B cell (primary cell): Measurements from ENCODE around the gene SRP14. TPM values are rescaled to one million over a fixed set of nuclear protein-coding genes. Genes with fewer than 3 reads are reported as not detected.

Experiments used
- ATAC-seq: fragments of 200-7000 bp; cut with Tn5 transposase; one replicate; pipeline ENCODE4 v1.10.0; 2021; ENCODE audit warnings: low read depth, mild to moderate bottlenecking, moderate number of reproducible peaks, moderate library complexity
- CTCF ChIA-PET: fragments of 350-600 bp; sonication (Branson Sonifier 250); formaldehyde crosslinking; loops from one replicate; lab custom pipeline; 2021; ENCODE audit warnings: antibody characterized with exemption, inconsistent platforms; lab: Charles Lee
- POLR2A ChIA-PET: fragments of 350-600 bp; sonication (Branson Sonifier 250); formaldehyde crosslinking; loops from one replicate; lab custom pipeline; 2021; ENCODE audit warnings: antibody characterized with exemption; lab: Charles Lee
- DNase-seq: peaks from one replicate; pipeline ENCODE4 v3.0.0; 2013
- H2AFZ ChIP-seq: 2 replicates; pipeline ENCODE4 v1.6.1; 2012; ENCODE audit warnings: mild to moderate bottlenecking, low read depth, low read length; ENCODE audit not compliant: insufficient read depth, poor library complexity, severe bottlenecking
- H3K27ac ChIP-seq, 2 donors: 1 replicate in 1 of 2; 2 replicates in 1 of 2; pipeline ENCODE4 v1.5.1; 2012 to 2013; ENCODE audit warnings: low read length in 2 of 2, mild to moderate bottlenecking in 2 of 2, moderate library complexity in 1 of 2
- H3K27me3 ChIP-seq, 4 experiments: fragments of 200-600 bp in 1 of 4; sonication (generic) in 1 of 4; replicated peaks in 1 of 4; 1 replicate in 2 of 4; 2 replicates in 2 of 4; pipeline versions ENCODE4 v1.6.1 to v1.7.0; 2013 to 2016; ENCODE audit warnings: low read length in 3 of 4, mild to moderate bottlenecking in 2 of 4, mixed read lengths in 1 of 4, moderate library complexity in 1 of 4; ENCODE audit not compliant: insufficient read depth in 4 of 4, control insufficient read depth in 3 of 4; ENCODE audit errors: control extremely low read depth in 1 of 4
- H3K36me3 ChIP-seq, 2 experiments: replicated peaks in 1 of 2; 1 replicate in 1 of 2; 2 replicates in 1 of 2; pipeline versions ENCODE4 v1.6.1 to v1.7.1; 2013; ENCODE audit warnings: low read length in 1 of 2; ENCODE audit not compliant: insufficient read depth in 2 of 2, control insufficient read depth in 1 of 2; ENCODE audit errors: control extremely low read depth in 1 of 2, extremely low read depth in 1 of 2
- H3K4me1 ChIP-seq, 2 donors: fragments of 200-600 bp in 1 of 2; sonication (generic) in 1 of 2; 1 replicate in 1 of 2; 2 replicates in 1 of 2; pipeline versions ENCODE4 v1.5.1 to v1.6.1; 2013 to 2017; ENCODE audit warnings: low read length in 2 of 2; ENCODE audit not compliant: control insufficient read depth in 2 of 2, insufficient read depth in 2 of 2
- H3K4me2 ChIP-seq: replicated peaks from 2 replicates; pipeline ENCODE3; 2012; ENCODE audit warnings: mild to moderate bottlenecking, low read depth, low read length; ENCODE audit not compliant: poor library complexity, severe bottlenecking
- H3K4me3 ChIP-seq, 5 experiments: fragments of 200-600 bp in 1 of 5; sonication (generic) in 1 of 5; 1 replicate in 3 of 5; 2 replicates in 2 of 5; pipeline versions ENCODE4 v1.5.1 to v1.7.0; 2011 to 2016; ENCODE audit warnings: low read length in 4 of 5, mild to moderate bottlenecking in 4 of 5, low read depth in 2 of 5, control low read depth in 1 of 5, moderate library complexity in 1 of 5; ENCODE audit not compliant: insufficient read depth in 1 of 5; ENCODE audit errors: control extremely low read depth in 1 of 5, extremely low read depth in 1 of 5
- H3K79me2 ChIP-seq: fragments of 200-600 bp; sonication (generic); one replicate; pipeline ENCODE4 v1.6.0; 2016; ENCODE audit warnings: low read length; ENCODE audit not compliant: control insufficient read depth, insufficient read depth
- H3K9ac ChIP-seq: fragments of 200-600 bp; sonication (generic); 2 replicates; pipeline ENCODE4 v1.6.1; 2017; ENCODE audit warnings: mild to moderate bottlenecking, low read length, moderate library complexity
- H3K9me3 ChIP-seq, 3 donors: one replicate each; pipeline versions ENCODE4 v1.6.1 to v1.7.1; 2013; ENCODE audit warnings: low read length in 2 of 3; ENCODE audit not compliant: control insufficient read depth in 2 of 3, insufficient read depth in 1 of 3; ENCODE audit errors: control extremely low read depth in 1 of 3
- H4K20me1 ChIP-seq: 2 replicates; pipeline ENCODE4 v1.6.0; 2012; ENCODE audit warnings: mild to moderate bottlenecking, low read length; ENCODE audit not compliant: insufficient read depth, control insufficient read depth, poor library complexity, severe bottlenecking
- H3K27ac Mint-ChIP-seq: one replicate; pipeline ENCODE4 v1.8.0; 2021; ENCODE audit warnings: mixed read lengths
- H3K27me3 Mint-ChIP-seq: one replicate; pipeline ENCODE4 v1.8.0; 2021; ENCODE audit warnings: mixed read lengths
- H3K4me1 Mint-ChIP-seq: one replicate; pipeline ENCODE4 v1.8.0; 2021; ENCODE audit warnings: mixed read lengths
- H3K4me3 Mint-ChIP-seq: one replicate; pipeline ENCODE4 v1.8.0; 2021; ENCODE audit warnings: mixed read lengths
- H3K9me3 Mint-ChIP-seq: one replicate; pipeline ENCODE4 v1.8.0; 2022; ENCODE audit warnings: mixed read lengths; ENCODE audit not compliant: insufficient read depth
- EZH2 ChIP-seq: IDR thresholded peaks from 2 replicates; pipeline ENCODE4 v1.6.1; 2012; ENCODE audit warnings: borderline replicate concordance, low read depth, mild to moderate bottlenecking, moderate library complexity, low read length; ENCODE audit not compliant: insufficient read depth, poor library complexity, severe bottlenecking
- WGBS: methylation state at CpG from one replicate; pipeline ENCODE4 v1.1.5; 2013; ENCODE audit warnings: missing lambda C conversion rate; ENCODE audit not compliant: insufficient coverage; 5-methylcytosine and 5-hydroxymethylcytosine counted together
- intact Hi-C: fragments of 100-400 bp; cut with micrococcal nuclease; formaldehyde crosslinking; loops from one replicate; pipeline ENCODE4 v1.10.0; 2022
- polyA plus RNA-seq: library from polyadenylated mRNA; depleted of rRNA; stranded (reverse); fragments of >200 nt; gene quantifications from 2 replicates; pipeline ENCODE4 v1.2.3, GENCODE V29; 2012
- total RNA-seq, 2 donors: library from RNA; stranded (reverse); fragments of 120-200 nt in 1 of 2; gene quantifications; 1 replicate in 1 of 2; 2 replicates in 1 of 2; pipeline versions ENCODE4 v1.2.3 to v1.2.4, GENCODE V29; 2013 to 2022
- TF ChIP-seq, protein P1 (sequence below): fragments of 200-600 bp; IDR thresholded peaks from one replicate; pipeline ENCODE4 v1.8.0; 2022; ENCODE audit warnings: antibody characterized with exemption, mild to moderate bottlenecking

Gene SRP14
- total and polyA plus RNA-seq, 2 donors (not counting 1 experiment from before 2014, with no cell fraction given): 120 to 131 TPM

DNA sequence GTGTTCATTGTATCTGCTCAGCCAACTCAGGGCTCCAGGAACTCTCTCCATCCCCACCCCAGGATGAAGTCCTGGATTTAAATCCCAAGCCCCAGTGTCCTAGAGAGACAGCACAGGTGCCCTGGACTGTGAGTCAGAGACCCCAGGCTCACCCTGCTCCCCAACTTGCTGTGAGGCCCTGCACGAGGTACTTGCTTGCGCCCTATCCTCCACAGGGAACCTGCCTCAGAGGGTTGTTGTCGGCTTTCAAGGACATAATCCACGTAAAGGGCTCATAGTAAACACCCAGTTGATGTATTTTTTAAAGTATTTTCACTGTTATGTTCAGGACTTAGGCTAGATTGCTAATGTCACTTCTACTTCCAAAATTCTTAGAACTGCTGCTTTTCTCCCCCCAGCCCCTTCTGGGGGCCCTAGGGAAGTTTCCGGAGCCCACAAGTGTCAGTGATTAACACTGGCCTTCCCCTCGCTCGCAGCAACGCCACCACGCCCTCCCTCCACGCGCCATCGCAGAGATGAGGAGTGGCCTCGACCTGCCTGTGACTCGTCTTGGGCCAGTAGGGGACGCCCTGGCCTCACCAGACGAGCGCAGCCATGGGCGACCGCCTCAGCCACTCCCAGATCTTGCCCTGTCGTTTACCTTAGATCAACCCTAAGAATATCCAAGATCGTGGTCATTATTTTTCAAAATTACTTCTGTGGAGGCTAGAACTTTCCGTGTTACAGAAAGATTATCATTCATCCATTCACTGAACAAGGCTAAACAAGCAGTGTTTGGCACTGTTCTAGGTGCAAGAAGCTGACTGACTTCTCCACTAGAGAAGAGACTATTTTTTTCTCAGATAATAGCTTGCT, 6.0 kb upstream of the SRP14 start:
- CTCF ChIA-PET: interaction anchor here (0.6 to 17.9 kb wide), 40 partner anchors 8 to 292 kb away, joined by 3 to 934 read pairs (median 5); partner anchors contain the start of genes ANKRD63, BMF, BUB1B and PAK6
- peak overlapping the region; percentile 55 for H2AFZ ChIP-seq
- peak overlapping the region in 2 of 5 experiments; percentile 26 to 34 for H3K4me3 ChIP-seq
- ATAC-seq (peak; percentile 94), DNase-seq (peak; percentile 90)
- no peaks in the 10 kb centered on the region for H4K20me1 ChIP-seq
- H3K27ac Mint-ChIP-seq: peak overlapping the region; percentile 86
- H3K4me2 ChIP-seq: peak overlapping the region; percentile 68
- no peaks in the 10 kb centered on the region for H3K36me3 ChIP-seq
- H3K4me1 Mint-ChIP-seq: peaks cover 62% of the 10 kb centered on the region
- TF ChIP-seq, protein P1, sequence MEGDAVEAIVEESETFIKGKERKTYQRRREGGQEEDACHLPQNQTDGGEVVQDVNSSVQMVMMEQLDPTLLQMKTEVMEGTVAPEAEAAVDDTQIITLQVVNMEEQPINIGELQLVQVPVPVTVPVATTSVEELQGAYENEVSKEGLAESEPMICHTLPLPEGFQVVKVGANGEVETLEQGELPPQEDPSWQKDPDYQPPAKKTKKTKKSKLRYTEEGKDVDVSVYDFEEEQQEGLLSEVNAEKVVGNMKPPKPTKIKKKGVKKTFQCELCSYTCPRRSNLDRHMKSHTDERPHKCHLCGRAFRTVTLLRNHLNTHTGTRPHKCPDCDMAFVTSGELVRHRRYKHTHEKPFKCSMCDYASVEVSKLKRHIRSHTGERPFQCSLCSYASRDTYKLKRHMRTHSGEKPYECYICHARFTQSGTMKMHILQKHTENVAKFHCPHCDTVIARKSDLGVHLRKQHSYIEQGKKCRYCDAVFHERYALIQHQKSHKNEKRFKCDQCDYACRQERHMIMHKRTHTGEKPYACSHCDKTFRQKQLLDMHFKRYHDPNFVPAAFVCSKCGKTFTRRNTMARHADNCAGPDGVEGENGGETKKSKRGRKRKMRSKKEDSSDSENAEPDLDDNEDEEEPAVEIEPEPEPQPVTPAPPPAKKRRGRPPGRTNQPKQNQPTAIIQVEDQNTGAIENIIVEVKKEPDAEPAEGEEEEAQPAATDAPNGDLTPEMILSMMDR: peak; percentile 97
- no peak for TF ChIP-seq EZH2
- peak overlapping the region; percentile 52 for H3K4me3 Mint-ChIP-seq
- no peaks in the 10 kb centered on the region for H3K9me3 Mint-ChIP-seq
- no peaks in the 10 kb centered on the region for H3K27me3 ChIP-seq
- peak overlapping the region; percentile 30 for H3K9ac ChIP-seq
- peak overlapping the region; percentile 65 to 69 for H3K27ac ChIP-seq
- peaks cover 57 to 64% of the 10 kb centered on the region in 2 donors for H3K4me1 ChIP-seq
- POLR2A ChIA-PET: interaction anchor here (0.6 to 8.4 kb wide), 9 partner anchors 10 to 228 kb away, joined by 3 to 324 read pairs (median 9); partner anchors contain the start of gene BMF
- WGBS: 1% methylated on average over 17 of the region's 22 CpGs
- intact Hi-C loops: loop anchor here (1.0 to 5.0 kb wide), 6 partner anchors 38 to 277 kb away; partner anchors contain the start of gene INAFM2
- H3K79me2 ChIP-seq: peaks cover 23% of the 10 kb centered on the region
- no peaks in the 10 kb centered on the region for H3K9me3 ChIP-seq
- H3K27me3 Mint-ChIP-seq: no peaks in the 10 kb centered on the region
